Gastroesophageal sphincter (tissue), 4 donors: ENCODE data around the gene ZFYVE9. TPM values are rescaled to one million over a fixed set of nuclear protein-coding genes. Genes with fewer than 3 reads are reported as not detected.
"Not testable (repeated sequence)": the region's sequence is repeated elsewhere in the genome, so short reads cannot be mapped to it uniquely, and the experiment has no call there.

ENCODE experiments used
- ATAC-seq: fragments of 150-250 bp; one replicate; pipeline ENCODE4 v1.9.1; 2016; ENCODE audit warnings: mild to moderate bottlenecking, moderate library complexity
- H3K27ac ChIP-seq, 4 donors: fragments of 200-600 bp; sonication (generic) in 3 of 4; 1 replicate in 3 of 4; 2 replicates in 1 of 4; pipeline ENCODE4 v1.5.1; 2016 to 2019
- H3K27me3 ChIP-seq: fragments of 200-600 bp; sonication (generic); one replicate; pipeline ENCODE4 v1.5.1; 2019
- H3K36me3 ChIP-seq, 2 donors: fragments of 200-600 bp; sonication (generic); one replicate each; pipeline ENCODE4 v1.5.1; 2019; ENCODE audit warnings: control low read depth in 1 of 2
- H3K4me1 ChIP-seq, 3 donors: fragments of 200-600 bp; sonication (generic); 1 replicate in 2 of 3; 2 replicates in 1 of 3; pipeline ENCODE4 v1.5.1; 2016 to 2019; ENCODE audit warnings: control low read depth in 2 of 3
- H3K4me3 ChIP-seq, 2 donors: fragments of 200-600 bp; sonication (generic); one replicate each; pipeline ENCODE4 v1.5.1; 2019; ENCODE audit warnings: mild to moderate bottlenecking in 1 of 2, moderate library complexity in 1 of 2
- H3K9me3 ChIP-seq, 3 donors: fragments of 200-600 bp; sonication (generic); one replicate each; pipeline ENCODE4 v1.5.1; 2017 to 2019; ENCODE audit warnings: control low read depth in 2 of 3
- CTCF ChIP-seq, 4 experiments: fragments of 200-600 bp in 2 of 4; fragments of 450-650 bp in 2 of 4; sonication (generic) in 1 of 4; IDR thresholded peaks; one replicate each; pipeline ENCODE4 v1.5.1; 2017 to 2019; ENCODE audit warnings: antibody characterized with exemption in 4 of 4, mild to moderate bottlenecking in 2 of 4, moderate library complexity in 2 of 4
- EP300 ChIP-seq: sonication (generic); formaldehyde crosslinking; IDR thresholded peaks from one replicate; pipeline ENCODE4 v1.6.1; 2017; ENCODE audit warnings: antibody characterized with exemption, mild to moderate bottlenecking
- POLR2A ChIP-seq, 2 donors: fragments of 450-650 bp; IDR thresholded peaks; one replicate each; pipeline ENCODE4 v1.6.1; 2017; ENCODE audit warnings: antibody characterized with exemption in 2 of 2, mild to moderate bottlenecking in 2 of 2, moderate library complexity in 1 of 2
- POLR2AphosphoS5 ChIP-seq: sonication (generic); formaldehyde crosslinking; IDR thresholded peaks from one replicate; pipeline ENCODE4 v1.6.1; 2017; ENCODE audit warnings: antibody characterized with exemption
- WGBS, 2 donors: methylation state at CpG; one replicate each; pipeline ENCODE4 v1.1.5; 2018; ENCODE audit warnings: low coverage in 1 of 2; 5-methylcytosine and 5-hydroxymethylcytosine counted together
- total RNA-seq, 4 donors: library from RNA; depleted of rRNA; stranded (reverse); fragments of >200 nt; gene quantifications; one replicate each; pipeline ENCODE4 v1.1.0, GENCODE V29; 2016

Gene ZFYVE9
- total RNA-seq, 4 donors from 2014 or later = 36.4 to 79.9 (median 40.4) TPM

- 97 to 100% methylated on average over 2 of the region's 2 CpGs for WGBS, 2 donors
- Histone ChIP-seq H3K4me1 (peaks cover 0 to 36% (median 3%) of the 10 kb centered on the region in 3 donors), H3K36me3 (peaks cover 0 to 5% of the 10 kb centered on the region in 2 donors), H3K27ac (no peak overlapping the region), H3K9me3 (no peaks in the 10 kb centered on the region), H3K4me3 (no peak overlapping the region), H3K27me3 (no peaks in the 10 kb centered on the region)
- no peak for ATAC-seq
- TF ChIP-seq POLR2AphosphoS5 (no peak), EP300 (no peak), CTCF (IDR thresholded peaks at IDR 0.05) (no peak), POLR2A (IDR thresholded peaks at IDR 0.05) (no peak)
Measured at GRCh38 chr1:52162947-52163346, 21.1 kb downstream of the ZFYVE9 start.

GRCh38 chr1:52164604-52165003, 22.7 kb downstream of the ZFYVE9 start:
- Histone ChIP-seq H3K4me1 (peaks cover 0 to 19% (median 0%) of the 10 kb centered on the region in 3 donors), H3K36me3 (peaks cover 0 to 5% of the 10 kb centered on the region in 2 donors), H3K4me3 (no peak overlapping the region), H3K27me3 (no peaks in the 10 kb centered on the region), H3K9me3 (no peaks in the 10 kb centered on the region), H3K27ac (no peak overlapping the region)
- no peak for TF ChIP-seq CTCF (IDR thresholded peaks at IDR 0.05)
- no peak for TF ChIP-seq POLR2A (IDR thresholded peaks at IDR 0.05)
- TF ChIP-seq EP300 = no peak
- TF ChIP-seq POLR2AphosphoS5 = no peak
- no peak for ATAC-seq
- WGBS, 2 donors = 98 to 100% methylated on average over 4 of the region's 4 CpGs

- Histone ChIP-seq H3K4me1 (peaks cover 0 to 19% (median 0%) of the 10 kb centered on the region in 3 donors), H3K27ac (no peak overlapping the region), H3K36me3 (no peaks in the 10 kb centered on the region), H3K27me3 (no peaks in the 10 kb centered on the region), H3K9me3 (no peaks in the 10 kb centered on the region), H3K4me3 (no peak overlapping the region)
- TF ChIP-seq POLR2AphosphoS5 (no peak), POLR2A (IDR thresholded peaks at IDR 0.05) (no peak), CTCF (IDR thresholded peaks at IDR 0.05) (no peak), EP300 (no peak)
- no peak for ATAC-seq
- 69 to 91% methylated on average over 4 to 6 of the region's 6 CpGs for WGBS, 2 donors
Measured at GRCh38 chr1:52166996-52167753, 25.3 kb downstream of the ZFYVE9 start.

GRCh38 chr1:52168373-52169080, 26.6 kb downstream of the ZFYVE9 start:
- Histone ChIP-seq H3K9me3 (no peaks in the 10 kb centered on the region), H3K27ac (no peak overlapping the region), H3K4me3 (no peak overlapping the region), H3K27me3 (no peaks in the 10 kb centered on the region), H3K36me3 (no peaks in the 10 kb centered on the region), H3K4me1 (peaks cover 0 to 19% (median 0%) of the 10 kb centered on the region in 3 donors)
- ATAC-seq = no peak
- TF ChIP-seq CTCF (IDR thresholded peaks at IDR 0.05) (no peak), POLR2AphosphoS5 (no peak), POLR2A (IDR thresholded peaks at IDR 0.05) (no peak), EP300 (no peak)
- 95 to 100% methylated on average over 5 to 6 of the region's 7 CpGs for WGBS, 2 donors

- not testable (repeated sequence) for H3K36me3 ChIP-seq, H3K4me3 ChIP-seq, H3K27ac ChIP-seq, H3K27me3 ChIP-seq, H3K9me3 ChIP-seq, ATAC-seq
- WGBS, 2 donors = 86 to 100% methylated on average over 2 of the region's 5 CpGs
- H3K4me1 ChIP-seq = peaks cover 0 to 15% (median 0%) of the 10 kb centered on the region in 3 donors
Measured at GRCh38 chr1:52171149-52171548, 29.3 kb downstream of the ZFYVE9 start.
